Esophagus squamous epithelium (tissue), 4 donors: ENCODE results near the gene RGS3.

Experiments used
- CTCF ChIP-seq, 6 experiments: fragments of 450-650 bp in 4 of 6; fragments of 200-600 bp in 2 of 6; sonication (generic) in 2 of 6; IDR thresholded peaks; one replicate each; pipeline ENCODE4 v1.5.1; 2016 to 2019; ENCODE audit warnings: antibody characterized with exemption in 6 of 6, mild to moderate bottlenecking in 4 of 6, moderate library complexity in 4 of 6
- POLR2A ChIP-seq, 4 donors: fragments of 450-650 bp; IDR thresholded peaks; one replicate each; pipeline ENCODE4 v1.6.1; 2017; ENCODE audit warnings: antibody characterized with exemption in 4 of 4, mild to moderate bottlenecking in 4 of 4, moderate library complexity in 3 of 4

- TF ChIP-seq CTCF (IDR thresholded peaks at IDR 0.05) (no peak), POLR2A (IDR thresholded peaks at IDR 0.05) (no peak)
Observed at GRCh38 chr9:113645227-113645977, 181.9 kb downstream of the RGS3 start.
